Epithelial cell of prostate (primary cell): Measurements from ENCODE around the gene LCLAT1.
"Not testable (repeated sequence)": the region's sequence is repeated elsewhere in the genome, so short reads cannot be mapped to it uniquely, and the experiment has no call there.

ENCODE experiments used
- DNase-seq: peaks from one replicate; pipeline ENCODE4 v3.0.0-alpha.2; 2011; ENCODE audit warnings: low read depth, low spot score
- H3K27ac ChIP-seq: fragments of 450-650 bp; 2 replicates; pipeline ENCODE4 v1.5.1; 2017; ENCODE audit warnings: mild to moderate bottlenecking

Gene LCLAT1

GRCh38 chr2:30481323-30481800 lies 34.3 kb downstream of the LCLAT1 start:
- DNase-seq: no peak

GRCh38 chr2:30482011-30482410 lies 35.0 kb downstream of the LCLAT1 start:
- no peak overlapping the region for H3K27ac ChIP-seq
- no peak for DNase-seq

More at GRCh38 chr2:30481323-30481800, 34.3 kb downstream of the LCLAT1 start:
- H3K27ac ChIP-seq: no peak overlapping the region

- no peak for DNase-seq
- H3K27ac ChIP-seq: no peak overlapping the region
These were observed 37.1 kb downstream of the LCLAT1 start for GRCh38 chr2:30484145-30484544.

GRCh38 chr2:30484995-30485394 lies 37.9 kb downstream of the LCLAT1 start:
- no peak for DNase-seq
- no peak overlapping the region for H3K27ac ChIP-seq

GRCh38 chr2:30486655-30487054 lies 39.6 kb downstream of the LCLAT1 start:
- no peak for DNase-seq
- H3K27ac ChIP-seq: no peak overlapping the region

- no peak overlapping the region for H3K27ac ChIP-seq
- no peak for DNase-seq
These were observed 40.6 kb downstream of the LCLAT1 start for GRCh38 chr2:30487603-30488002.

GRCh38 chr2:30488012-30488659 lies 41.1 kb downstream of the LCLAT1 start:
- no peak for DNase-seq

GRCh38 chr2:30491225-30491624 lies 44.2 kb downstream of the LCLAT1 start:
- no peak for DNase-seq
- no peak overlapping the region for H3K27ac ChIP-seq

More at GRCh38 chr2:30488012-30488659, 41.1 kb downstream of the LCLAT1 start:
- no peak overlapping the region for H3K27ac ChIP-seq

GRCh38 chr2:30492185-30492584 lies 45.1 kb downstream of the LCLAT1 start:
- H3K27ac ChIP-seq: no peak overlapping the region
- DNase-seq: no peak

GRCh38 chr2:30492619-30493018 lies 45.6 kb downstream of the LCLAT1 start:
- H3K27ac ChIP-seq: no peak overlapping the region
- no peak for DNase-seq

GRCh38 chr2:30493440-30493839 lies 46.4 kb downstream of the LCLAT1 start:
- DNase-seq: no peak
- H3K27ac ChIP-seq: no peak overlapping the region

GRCh38 chr2:30495896-30496295 lies 48.9 kb downstream of the LCLAT1 start:
- DNase-seq, H3K27ac ChIP-seq: not testable (repeated sequence)

- no peak overlapping the region for H3K27ac ChIP-seq
- no peak for DNase-seq
These were observed 52.6 kb downstream of the LCLAT1 start for GRCh38 chr2:30499681-30500080.

GRCh38 chr2:30500699-30501098 lies 53.7 kb downstream of the LCLAT1 start:
- no peak overlapping the region for H3K27ac ChIP-seq
- DNase-seq: no peak

- DNase-seq: no peak
- H3K27ac ChIP-seq: no peak overlapping the region
These were observed 55.3 kb downstream of the LCLAT1 start for GRCh38 chr2:30502310-30502709.

GRCh38 chr2:30503007-30503694 lies 56.1 kb downstream of the LCLAT1 start:
- no peak overlapping the region for H3K27ac ChIP-seq
- DNase-seq: no peak

GRCh38 chr2:30503695-30504052 lies 56.6 kb downstream of the LCLAT1 start:
- no peak for DNase-seq
- no peak overlapping the region for H3K27ac ChIP-seq

- DNase-seq: no peak
- no peak overlapping the region for H3K27ac ChIP-seq
These were observed 57.7 kb downstream of the LCLAT1 start for GRCh38 chr2:30504731-30505130.

GRCh38 chr2:30505500-30506180 lies 58.6 kb downstream of the LCLAT1 start:
- H3K27ac ChIP-seq: no peak overlapping the region
- no peak for DNase-seq

GRCh38 chr2:30507460-30507859 lies 60.4 kb downstream of the LCLAT1 start:
- not testable (repeated sequence) for DNase-seq, H3K27ac ChIP-seq

GRCh38 chr2:30509716-30510115 lies 62.7 kb downstream of the LCLAT1 start:
- H3K27ac ChIP-seq: no peak overlapping the region
- DNase-seq: no peak
